ENCODE measurements around the gene SSH2.

DNA sequence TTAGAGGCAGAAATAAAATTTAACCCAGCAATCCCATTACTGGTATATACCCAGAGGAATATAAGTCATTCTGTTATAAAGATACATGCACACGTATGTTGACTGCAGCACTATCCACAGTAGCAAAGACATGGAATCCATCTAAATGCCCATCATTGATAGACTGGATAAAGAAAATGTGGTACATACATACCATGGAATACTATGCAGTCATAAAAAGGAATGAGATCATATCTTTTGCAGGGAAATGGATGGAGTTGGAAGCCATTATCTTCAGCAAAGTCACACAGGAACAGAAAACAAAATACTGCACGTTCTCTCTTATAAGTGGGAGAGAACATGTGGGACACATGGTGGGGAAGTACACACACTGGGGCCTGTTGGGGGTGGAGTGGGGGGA, 23.1 kb downstream of the SSH2 start:
- TF ChIP-seq, protein P1, sequence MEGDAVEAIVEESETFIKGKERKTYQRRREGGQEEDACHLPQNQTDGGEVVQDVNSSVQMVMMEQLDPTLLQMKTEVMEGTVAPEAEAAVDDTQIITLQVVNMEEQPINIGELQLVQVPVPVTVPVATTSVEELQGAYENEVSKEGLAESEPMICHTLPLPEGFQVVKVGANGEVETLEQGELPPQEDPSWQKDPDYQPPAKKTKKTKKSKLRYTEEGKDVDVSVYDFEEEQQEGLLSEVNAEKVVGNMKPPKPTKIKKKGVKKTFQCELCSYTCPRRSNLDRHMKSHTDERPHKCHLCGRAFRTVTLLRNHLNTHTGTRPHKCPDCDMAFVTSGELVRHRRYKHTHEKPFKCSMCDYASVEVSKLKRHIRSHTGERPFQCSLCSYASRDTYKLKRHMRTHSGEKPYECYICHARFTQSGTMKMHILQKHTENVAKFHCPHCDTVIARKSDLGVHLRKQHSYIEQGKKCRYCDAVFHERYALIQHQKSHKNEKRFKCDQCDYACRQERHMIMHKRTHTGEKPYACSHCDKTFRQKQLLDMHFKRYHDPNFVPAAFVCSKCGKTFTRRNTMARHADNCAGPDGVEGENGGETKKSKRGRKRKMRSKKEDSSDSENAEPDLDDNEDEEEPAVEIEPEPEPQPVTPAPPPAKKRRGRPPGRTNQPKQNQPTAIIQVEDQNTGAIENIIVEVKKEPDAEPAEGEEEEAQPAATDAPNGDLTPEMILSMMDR (IDR thresholded peaks at IDR 0.05), result no peak
- no peak for TF ChIP-seq EZH2 (IDR thresholded peaks at IDR 0.05)
- TF ChIP-seq EZH2phosphoT487 (IDR thresholded peaks at IDR 0.05), result no peak

Data from neural progenitor cell (in vitro differentiated cells).